ENCODE data around the gene ZNF420.
"Not testable (repeated sequence)": the region's sequence is repeated elsewhere in the genome, so short reads cannot be mapped to it uniquely, and the experiment has no call there.

ZNF420 gene

DNA sequence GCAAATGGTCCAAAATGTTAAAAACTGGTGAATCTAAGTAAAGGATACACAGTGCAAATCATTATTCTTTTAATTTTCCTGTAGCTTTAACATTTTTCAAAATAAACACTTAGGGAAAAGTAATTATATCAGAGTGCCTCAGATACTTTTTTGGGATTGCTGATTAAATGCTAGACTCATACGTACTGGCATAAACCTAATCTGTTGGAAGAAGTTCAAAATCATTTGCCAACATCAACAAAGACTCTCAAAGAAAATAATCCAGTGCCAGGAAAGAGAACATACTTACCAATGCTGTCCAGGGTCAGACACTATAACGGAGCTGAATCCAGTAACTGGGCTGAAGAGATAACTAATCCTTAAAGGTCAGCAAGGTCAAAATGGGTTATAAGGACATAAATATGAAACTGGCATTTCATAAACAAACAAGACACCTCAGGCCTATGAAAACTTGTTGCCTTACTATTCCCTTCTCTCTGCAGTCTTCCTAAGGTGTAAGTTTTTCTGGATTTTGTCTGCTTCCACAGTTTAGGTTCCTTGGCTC is 3.3 kb upstream of the ZNF420 start:
- Histone ChIP-seq H3K4me1 (ENCODE audit: insufficient read depth, low read length, severe bottlenecking) (peaks cover 19% of the 10 kb centered on the region), H3K79me2 (ENCODE audit: insufficient read depth, low read length) (peaks cover 14% of the 10 kb centered on the region), H3K4me2 (ENCODE audit: low read length) (no peak overlapping the region), H3K27ac (ENCODE audit: low read depth, low read length, poor library complexity, severe bottlenecking) (no peak overlapping the region), H3K36me3 (ENCODE audit: insufficient read depth, low read length) (no peaks in the 10 kb centered on the region), H3K9ac (ENCODE audit: low read length) (no peak overlapping the region), H4K20me1 (ENCODE audit: insufficient read depth, low read length) (no peaks in the 10 kb centered on the region), H3K9me2 (ENCODE audit: low read depth, low read length) (no peaks in the 10 kb centered on the region), H2AFZ (ENCODE audit: low read length) (no peak overlapping the region), H3K27me3 (ENCODE audit: insufficient read depth, low read length) (no peaks in the 10 kb centered on the region), H3K4me3 (ENCODE audit: low read depth, low read length, poor library complexity, severe bottlenecking) (no peak overlapping the region), H3K9me3 (ENCODE audit: low read length) (peaks cover 11% of the 10 kb centered on the region; the same call in 1 of the 2 replicates), H3F3A (ENCODE audit: insufficient read depth, low read length) (no peaks in the 10 kb centered on the region)
- no peak for TF ChIP-seq EZH2 (IDR thresholded peaks at IDR 0.05; ENCODE audit: borderline replicate concordance, low read length)
- TF ChIP-seq CTCF (IDR thresholded peaks at IDR 0.05; ENCODE audit: low read length) = no peak

- not testable (repeated sequence) for H3K27me3 ChIP-seq (ENCODE audit: insufficient read depth, low read length); H3K9ac ChIP-seq (ENCODE audit: low read length); H4K20me1 ChIP-seq (ENCODE audit: insufficient read depth, low read length); H3F3A ChIP-seq (ENCODE audit: insufficient read depth, low read length); H3K27ac ChIP-seq (ENCODE audit: low read depth, low read length, poor library complexity, severe bottlenecking); H2AFZ ChIP-seq (ENCODE audit: low read length); H3K4me3 ChIP-seq (ENCODE audit: low read depth, low read length, poor library complexity, severe bottlenecking); H3K9me2 ChIP-seq (ENCODE audit: low read depth, low read length); H3K36me3 ChIP-seq (ENCODE audit: insufficient read depth, low read length)
- peaks cover 20% of the 10 kb centered on the region for H3K79me2 ChIP-seq (ENCODE audit: insufficient read depth, low read length)
- H3K9me3 ChIP-seq (ENCODE audit: low read length) = peaks cover 16% of the 10 kb centered on the region; the same call in 1 of the 2 replicates
- H3K4me2 ChIP-seq (ENCODE audit: low read length) = peak overlapping the region; percentile 81; the same call in 1 of the 2 replicates
- H3K4me1 ChIP-seq (ENCODE audit: insufficient read depth, low read length, severe bottlenecking) = peaks cover 19% of the 10 kb centered on the region
Measured at GRCh38 chr19:37076524-37076923, 1.7 kb upstream of the ZNF420 start.

GRCh38 chr19:37077501-37077933 is 716 bp upstream of the ZNF420 start:
- no peaks in the 10 kb centered on the region for H3F3A ChIP-seq (ENCODE audit: insufficient read depth, low read length)
- H3K4me3 ChIP-seq (ENCODE audit: low read depth, low read length, poor library complexity, severe bottlenecking) = peak overlapping the region; percentile 82
- peaks cover 9% of the 10 kb centered on the region for H3K36me3 ChIP-seq (ENCODE audit: insufficient read depth, low read length)
- peak overlapping the region; percentile 77 for H3K9ac ChIP-seq (ENCODE audit: low read length)
- TF ChIP-seq CTCF (IDR thresholded peaks at IDR 0.05; ENCODE audit: low read length) = no peak
- TF ChIP-seq EZH2 (IDR thresholded peaks at IDR 0.05; ENCODE audit: borderline replicate concordance, low read length) = no peak
- H3K27ac ChIP-seq (ENCODE audit: low read depth, low read length, poor library complexity, severe bottlenecking) = peak overlapping the region; percentile 54
- H3K79me2 ChIP-seq (ENCODE audit: insufficient read depth, low read length) = peaks cover 23% of the 10 kb centered on the region
- H3K9me2 ChIP-seq (ENCODE audit: low read depth, low read length) = no peaks in the 10 kb centered on the region
- H3K9me3 ChIP-seq (ENCODE audit: low read length) = peaks cover 14% of the 10 kb centered on the region; the same call in 1 of the 2 replicates
- no peaks in the 10 kb centered on the region for H4K20me1 ChIP-seq (ENCODE audit: insufficient read depth, low read length)
- H3K4me2 ChIP-seq (ENCODE audit: low read length) = peak overlapping the region; percentile 81
- H3K4me1 ChIP-seq (ENCODE audit: insufficient read depth, low read length, severe bottlenecking) = peaks cover 19% of the 10 kb centered on the region
- H2AFZ ChIP-seq (ENCODE audit: low read length) = peak overlapping the region; percentile 94
- no peaks in the 10 kb centered on the region for H3K27me3 ChIP-seq (ENCODE audit: insufficient read depth, low read length)

- H3K27ac ChIP-seq (ENCODE audit: low read depth, low read length, poor library complexity, severe bottlenecking) = no peak overlapping the region
- H3K36me3 ChIP-seq (ENCODE audit: insufficient read depth, low read length) = peaks cover 20% of the 10 kb centered on the region
- peak overlapping the region; percentile 82 for H3K4me3 ChIP-seq (ENCODE audit: low read depth, low read length, poor library complexity, severe bottlenecking)
- no peaks in the 10 kb centered on the region for H3F3A ChIP-seq (ENCODE audit: insufficient read depth, low read length)
- no peaks in the 10 kb centered on the region for H3K9me2 ChIP-seq (ENCODE audit: low read depth, low read length)
- H2AFZ ChIP-seq (ENCODE audit: low read length) = no peak overlapping the region
- H3K79me2 ChIP-seq (ENCODE audit: insufficient read depth, low read length) = peaks cover 28% of the 10 kb centered on the region
- H3K9me3 ChIP-seq (ENCODE audit: low read length) = peaks cover 21% of the 10 kb centered on the region; the same call in 1 of the 2 replicates
- peak overlapping the region; percentile 81 for H3K4me2 ChIP-seq (ENCODE audit: low read length)
- no peaks in the 10 kb centered on the region for H4K20me1 ChIP-seq (ENCODE audit: insufficient read depth, low read length)
- no peaks in the 10 kb centered on the region for H3K27me3 ChIP-seq (ENCODE audit: insufficient read depth, low read length)
- peak overlapping the region; percentile 77 for H3K9ac ChIP-seq (ENCODE audit: low read length)
- TF ChIP-seq EZH2 (IDR thresholded peaks at IDR 0.05; ENCODE audit: borderline replicate concordance, low read length) (no peak), CTCF (IDR thresholded peaks at IDR 0.05; ENCODE audit: low read length) (no peak)
- H3K4me1 ChIP-seq (ENCODE audit: insufficient read depth, low read length, severe bottlenecking) = peaks cover 19% of the 10 kb centered on the region
Measured at GRCh38 chr19:37078717-37079032, 442 bp downstream of the ZNF420 start.

Measured in OCI-LY1 (cell line).